A673 (cell line): Measurements from ENCODE around the gene ZMYM5. TPM values are rescaled to one million over a fixed set of nuclear protein-coding genes. Genes with fewer than 3 reads are reported as not detected.
"Not testable (repeated sequence)": the region's sequence is repeated elsewhere in the genome, so short reads cannot be mapped to it uniquely, and the experiment has no call there.

Experiments
- BruUV-seq: library from RNA; stranded (reverse); fragments of 400-500 nt; replicated peaks from 2 replicates; lab custom pipeline; 2021; lab: Mats Ljungman, UMichigan
- CTCF ChIA-PET: fragments of 300-600 bp; sonication (Branson Sonifier 250); formaldehyde crosslinking; loops from one replicate; lab custom pipeline; 2022; ENCODE audit warnings: antibody characterized with exemption; lab: Charles Lee
- POLR2A ChIA-PET: fragments of 300-600 bp; sonication (Branson Sonifier 250); formaldehyde crosslinking; loops from one replicate; lab custom pipeline; 2022; ENCODE audit warnings: antibody characterized with exemption; ENCODE audit not compliant: low non-redundant PET; lab: Charles Lee
- DNase-seq: peaks from one replicate; pipeline ENCODE4 v3.0.0-alpha.2; 2015; ENCODE audit warnings: low spot score
- H3K27ac ChIP-seq: fragments of 200-600 bp; sonication (generic); 2 replicates; pipeline ENCODE4 v1.5.1; 2016; ENCODE audit warnings: mixed run types, low read depth, mild to moderate bottlenecking, mixed read lengths, antibody characterized with exemption, low read length; ENCODE audit not compliant: poor library complexity, severe bottlenecking
- H3K27me3 ChIP-seq: fragments of 200-600 bp; sonication (generic); replicated peaks from 2 replicates; pipeline ENCODE4 v1.6.1; 2017; ENCODE audit warnings: mixed run types, low read depth, mild to moderate bottlenecking, mixed read lengths, antibody characterized with exemption, low read length; ENCODE audit not compliant: insufficient read depth, poor library complexity
- H3K36me3 ChIP-seq: fragments of 200-600 bp; sonication (generic); 2 replicates; pipeline ENCODE4 v1.6.1; 2016; ENCODE audit warnings: mixed run types, mild to moderate bottlenecking, mixed read lengths, antibody characterized with exemption, low read length; ENCODE audit not compliant: insufficient read depth, poor library complexity, severe bottlenecking
- H3K4me1 ChIP-seq: fragments of 200-600 bp; sonication (generic); 2 replicates; pipeline ENCODE4 v1.6.1; 2017; ENCODE audit warnings: mixed run types, mild to moderate bottlenecking, mixed read lengths, antibody characterized with exemption, low read length; ENCODE audit not compliant: insufficient read depth, poor library complexity, severe bottlenecking
- H3K4me3 ChIP-seq: fragments of 200-600 bp; sonication (generic); 2 replicates; pipeline ENCODE4 v1.5.1; 2016; ENCODE audit warnings: low read depth, mixed run types, mild to moderate bottlenecking, mixed read lengths, low read length; ENCODE audit not compliant: poor library complexity, severe bottlenecking
- H3K9me3 ChIP-seq: fragments of 200-600 bp; sonication (generic); 2 replicates; pipeline ENCODE4 v1.6.1; 2016; ENCODE audit warnings: mixed run types, low read depth, mild to moderate bottlenecking, mixed read lengths, antibody characterized with exemption, low read length; ENCODE audit not compliant: poor library complexity, severe bottlenecking
- EZH2 ChIP-seq: fragments of 200-600 bp; sonication (generic); IDR thresholded peaks from 2 replicates; pipeline ENCODE4 v1.6.1; 2017; ENCODE audit warnings: borderline replicate concordance, low read depth, mild to moderate bottlenecking, mixed read lengths, antibody characterized with exemption, low read length; ENCODE audit not compliant: poor library complexity, severe bottlenecking
- intact Hi-C: fragments of 100-400 bp; cut with micrococcal nuclease; formaldehyde crosslinking; loops from one replicate; pipeline ENCODE4 v1.10.0; 2022; ENCODE audit not compliant: unreplicated experiment
- total RNA-seq: library from RNA; stranded (reverse); gene quantifications from 2 replicates; pipeline ENCODE4 v1.2.3, GENCODE V29; 2021
- TF ChIP-seq, protein P1 (sequence below): fragments of 300-800, 200-600 bp; sonication (generic); conservative IDR thresholded peaks from 2 replicates; pipeline ENCODE4 v1.5.1; 2017; ENCODE audit warnings: low read depth, mild to moderate bottlenecking, antibody characterized with exemption, low read length, moderate library complexity, mixed read lengths

Gene ZMYM5
- total RNA-seq, 1 experiment from 2014 or later, result 17.4 TPM

DNA sequence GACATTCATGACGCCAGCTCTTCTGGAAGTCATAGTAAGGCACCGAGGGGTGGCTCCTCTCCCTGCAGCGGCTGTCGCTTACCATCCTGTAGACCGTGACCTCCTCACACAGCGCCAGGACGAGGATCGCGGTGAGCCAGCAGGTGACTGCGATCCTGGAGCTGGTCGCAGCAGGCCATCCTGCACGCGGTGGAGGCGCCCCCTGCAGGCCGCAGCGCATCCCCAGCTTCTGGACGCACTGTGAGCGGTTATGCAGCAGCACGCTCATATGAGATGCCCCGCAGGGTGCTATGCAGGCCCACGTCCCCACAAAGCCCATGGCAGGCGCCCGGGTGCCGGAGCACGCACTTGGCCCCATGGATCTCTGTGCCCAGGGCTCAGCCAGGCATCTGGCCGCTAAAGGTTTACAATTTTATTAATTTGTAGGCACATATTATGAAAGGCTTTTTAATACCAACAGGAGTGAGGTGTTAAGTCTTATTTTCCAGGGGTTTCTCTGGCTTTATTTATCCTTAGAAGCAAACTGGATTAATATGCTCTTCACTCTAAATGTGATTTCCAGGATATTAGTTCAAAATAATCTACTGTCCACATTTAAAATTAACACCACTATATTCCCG, 45.1 kb downstream of the ZMYM5 start:
- Histone ChIP-seq H3K4me1 (no peaks in the 10 kb centered on the region), H3K9me3 (no peaks in the 10 kb centered on the region), H3K27ac (no peak overlapping the region), H3K36me3 (no peaks in the 10 kb centered on the region), H3K27me3 (no peaks in the 10 kb centered on the region), H3K4me3 (no peak overlapping the region)
- TF ChIP-seq, protein P1, sequence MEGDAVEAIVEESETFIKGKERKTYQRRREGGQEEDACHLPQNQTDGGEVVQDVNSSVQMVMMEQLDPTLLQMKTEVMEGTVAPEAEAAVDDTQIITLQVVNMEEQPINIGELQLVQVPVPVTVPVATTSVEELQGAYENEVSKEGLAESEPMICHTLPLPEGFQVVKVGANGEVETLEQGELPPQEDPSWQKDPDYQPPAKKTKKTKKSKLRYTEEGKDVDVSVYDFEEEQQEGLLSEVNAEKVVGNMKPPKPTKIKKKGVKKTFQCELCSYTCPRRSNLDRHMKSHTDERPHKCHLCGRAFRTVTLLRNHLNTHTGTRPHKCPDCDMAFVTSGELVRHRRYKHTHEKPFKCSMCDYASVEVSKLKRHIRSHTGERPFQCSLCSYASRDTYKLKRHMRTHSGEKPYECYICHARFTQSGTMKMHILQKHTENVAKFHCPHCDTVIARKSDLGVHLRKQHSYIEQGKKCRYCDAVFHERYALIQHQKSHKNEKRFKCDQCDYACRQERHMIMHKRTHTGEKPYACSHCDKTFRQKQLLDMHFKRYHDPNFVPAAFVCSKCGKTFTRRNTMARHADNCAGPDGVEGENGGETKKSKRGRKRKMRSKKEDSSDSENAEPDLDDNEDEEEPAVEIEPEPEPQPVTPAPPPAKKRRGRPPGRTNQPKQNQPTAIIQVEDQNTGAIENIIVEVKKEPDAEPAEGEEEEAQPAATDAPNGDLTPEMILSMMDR, result peak; percentile 82
- TF ChIP-seq EZH2, result no peak
- BruUV-seq, result no TSS peak
- peak; percentile 44 for DNase-seq
- intact Hi-C loops, result no loop called here
- POLR2A ChIA-PET, result interaction anchor here (0.5 kb wide), 1 partner anchor 64 kb away, joined by 5 read pairs; no protein-coding TSS in a partner anchor
- CTCF ChIA-PET, result no interaction called here

DNA sequence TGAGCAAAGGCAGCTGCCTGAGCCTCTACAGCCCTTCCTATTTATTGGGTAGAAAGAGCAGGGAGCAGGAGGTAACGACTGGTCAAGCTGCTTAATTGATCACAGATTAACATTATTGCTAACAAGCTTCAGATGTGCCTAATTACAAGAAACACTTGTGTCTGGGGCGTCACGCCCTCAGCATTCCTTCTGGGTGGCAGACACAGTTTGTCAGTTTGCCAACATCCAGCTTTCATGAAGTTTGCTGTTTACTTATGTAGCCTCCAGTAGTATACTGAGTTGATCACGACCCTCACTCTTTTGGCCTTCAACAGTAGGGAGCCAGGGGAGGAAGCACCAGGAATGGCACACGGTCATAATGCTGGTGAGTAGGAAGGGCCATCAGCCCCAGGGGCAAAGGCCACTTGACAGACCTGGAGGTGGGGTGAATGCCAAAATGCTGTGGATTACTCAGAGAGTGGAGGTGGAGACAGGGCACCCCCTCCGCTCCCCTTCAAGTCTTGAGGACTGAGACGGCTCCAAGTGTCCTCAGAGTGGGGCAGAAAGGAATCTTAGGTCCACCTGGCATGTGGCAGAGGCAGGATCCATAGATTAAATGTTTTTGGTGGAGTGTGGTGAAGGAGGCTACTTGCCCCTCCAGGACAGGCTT, 45.8 kb downstream of the ZMYM5 start:
- ChIA-PET CTCF (no interaction called here), POLR2A (interaction anchor here (0.5 kb wide), 1 partner anchor 64 kb away, joined by 5 read pairs; no protein-coding TSS in a partner anchor)
- H3K9me3 ChIP-seq, result no peaks in the 10 kb centered on the region
- intact Hi-C loops, result no loop called here
- no peak overlapping the region for H3K4me3 ChIP-seq
- TF ChIP-seq EZH2, result no peak
- TF ChIP-seq, protein P1, result no peak
- H3K4me1 ChIP-seq, result no peaks in the 10 kb centered on the region
- H3K27me3 ChIP-seq, result no peaks in the 10 kb centered on the region
- no peak for DNase-seq
- no peaks in the 10 kb centered on the region for H3K36me3 ChIP-seq
- no TSS peak for BruUV-seq
- no peak overlapping the region for H3K27ac ChIP-seq

GRCh38 chr13:19817106-19817505, 46.3 kb downstream of the ZMYM5 start:
- intact Hi-C loops, result no loop called here
- TF ChIP-seq, protein P1, result no peak
- TF ChIP-seq EZH2, result no peak
- no peaks in the 10 kb centered on the region for H3K36me3 ChIP-seq
- H3K4me1 ChIP-seq, result no peaks in the 10 kb centered on the region
- H3K27ac ChIP-seq, result no peak overlapping the region
- no peaks in the 10 kb centered on the region for H3K27me3 ChIP-seq
- ChIA-PET POLR2A (no interaction called here), CTCF (no interaction called here)
- no peak for DNase-seq
- no TSS peak for BruUV-seq
- no peak overlapping the region for H3K4me3 ChIP-seq
- H3K9me3 ChIP-seq, result no peaks in the 10 kb centered on the region

DNA sequence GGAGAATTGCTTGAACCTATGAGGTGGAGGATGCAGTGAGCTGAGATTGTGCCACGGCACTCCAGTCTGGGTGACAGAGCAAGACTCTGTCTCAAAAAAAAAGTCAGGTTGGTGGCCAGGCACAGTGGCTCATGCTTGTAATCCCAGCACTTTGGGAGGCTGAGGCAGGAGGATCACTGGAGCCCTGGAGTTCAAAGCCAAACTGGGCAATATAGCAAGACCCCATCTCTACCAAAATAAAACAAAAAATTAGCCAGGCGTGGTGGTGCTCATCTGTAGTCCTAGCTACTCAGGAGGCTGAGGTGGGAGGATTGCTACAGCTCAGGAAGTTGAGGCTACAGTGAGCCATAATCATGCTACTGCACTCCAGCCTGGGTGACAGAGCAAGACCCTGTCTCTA, 47.6 kb downstream of the ZMYM5 start:
- CTCF ChIA-PET, POLR2A ChIA-PET, H3K4me3 ChIP-seq, H3K4me1 ChIP-seq, DNase-seq, H3K27ac ChIP-seq, intact Hi-C loops, H3K27me3 ChIP-seq, H3K36me3 ChIP-seq, H3K9me3 ChIP-seq, BruUV-seq: not testable (repeated sequence)
